Activated CD4-positive, alpha-beta T cell treated with anti-CD3 and anti-CD28 coated beads for 4 hours (primary cell): Measurements from ENCODE around the gene MYL10.

Experiments used
- DNase-seq, 2 donors: peaks; one replicate each; pipeline ENCODE4 v3.0.0-alpha.2; 2020

The MYL10 gene

GRCh38 chr7:101629171-101629570 lies at the start of gene MYL10:
TSS of gene MYL10 (minus strand) at chr7:101629296. CDS start at chr7:101629118, 178 bp downstream.
- DNase-seq: no peak

GRCh38 chr7:101678658-101679057 lies 49.6 kb upstream of the MYL10 start:
- DNase-seq: no peak

- DNase-seq: no peak
These were observed 48.8 kb upstream of the MYL10 start for GRCh38 chr7:101677797-101678479.

GRCh38 chr7:101677391-101677790 lies 48.3 kb upstream of the MYL10 start:
- no peak for DNase-seq

GRCh38 chr7:101676956-101677355 lies 47.9 kb upstream of the MYL10 start:
- no peak for DNase-seq

- DNase-seq: no peak
These were observed 47.0 kb upstream of the MYL10 start for GRCh38 chr7:101676062-101676598.

GRCh38 chr7:101674439-101674838 lies 45.3 kb upstream of the MYL10 start:
- no peak for DNase-seq

- no peak for DNase-seq
These were observed 44.9 kb upstream of the MYL10 start for GRCh38 chr7:101673951-101674350.

GRCh38 chr7:101673315-101673714 lies 44.2 kb upstream of the MYL10 start:
- DNase-seq: no peak

- no peak for DNase-seq
These were observed 42.6 kb upstream of the MYL10 start for GRCh38 chr7:101671371-101672356.

- DNase-seq: no peak
These were observed 40.2 kb upstream of the MYL10 start for GRCh38 chr7:101669307-101669706.

GRCh38 chr7:101668726-101669125 lies 39.6 kb upstream of the MYL10 start:
- no peak for DNase-seq

- DNase-seq: no peak
These were observed 38.8 kb upstream of the MYL10 start for GRCh38 chr7:101667920-101668319.

- DNase-seq: no peak
These were observed 38.3 kb upstream of the MYL10 start for GRCh38 chr7:101667399-101667798.

GRCh38 chr7:101666741-101667140 lies 37.6 kb upstream of the MYL10 start:
- DNase-seq: no peak

GRCh38 chr7:101666293-101666692 lies 37.2 kb upstream of the MYL10 start:
- DNase-seq: no peak

GRCh38 chr7:101664893-101665471 lies 35.9 kb upstream of the MYL10 start:
- DNase-seq: no peak

GRCh38 chr7:101664436-101664835 lies 35.3 kb upstream of the MYL10 start:
- DNase-seq: no peak

- DNase-seq: no peak
These were observed 34.7 kb upstream of the MYL10 start for GRCh38 chr7:101663747-101664146.

GRCh38 chr7:101662447-101662998 lies 33.4 kb upstream of the MYL10 start:
- DNase-seq: no peak

- no peak for DNase-seq
These were observed 30.6 kb upstream of the MYL10 start for GRCh38 chr7:101659706-101660105.

GRCh38 chr7:101657171-101657570 lies 28.1 kb upstream of the MYL10 start:
- no peak for DNase-seq

GRCh38 chr7:101651112-101651511 lies 22.0 kb upstream of the MYL10 start:
- DNase-seq: no peak
